ENCODE data around the gene MEF2D.

- TF ChIP-seq EZH2 (IDR thresholded peaks at IDR 0.05; ENCODE audit: borderline replicate concordance, low read depth, low read length, poor library complexity, severe bottlenecking): peak; percentile 92
- no peak for TF ChIP-seq CTCF (conservative IDR thresholded peaks at IDR 0.05; ENCODE audit: low read depth, low read length)
These were observed 64.2 kb downstream of the MEF2D start for GRCh38 chr1:156436141-156437036.

Measured in A673 (cell line).